Left kidney (tissue), 2 donors: Measurements from ENCODE around the gene PCDHGA9. TPM values are rescaled to one million over a fixed set of nuclear protein-coding genes. Genes with fewer than 3 reads are reported as not detected.
"Not testable (repeated sequence)": the region's sequence is repeated elsewhere in the genome, so short reads cannot be mapped to it uniquely, and the experiment has no call there.

Source experiments
- DNase-seq: peaks from one replicate; pipeline ENCODE4 v3.0.0-alpha.2; 2013
- polyA plus RNA-seq: library from polyadenylated mRNA; unstranded; fragments of 120-200 nt; gene quantifications from one replicate; pipeline ENCODE4 v1.2.1, GENCODE V29; 2013; ENCODE audit not compliant: insufficient read length

PCDHGA9 gene
- polyA plus RNA-seq, 1 donor: 6.5 TPM

GRCh38 chr5:141382469-141383294 lies 19.9 kb upstream of the PCDHGA9 start, which contains the start of gene PCDHGA7:
Gene PCDHGA7 (plus strand): TSS chr5:141382742. CDS start chr5:141382900, 158 bp downstream.
- DNase-seq: no peak

DNA sequence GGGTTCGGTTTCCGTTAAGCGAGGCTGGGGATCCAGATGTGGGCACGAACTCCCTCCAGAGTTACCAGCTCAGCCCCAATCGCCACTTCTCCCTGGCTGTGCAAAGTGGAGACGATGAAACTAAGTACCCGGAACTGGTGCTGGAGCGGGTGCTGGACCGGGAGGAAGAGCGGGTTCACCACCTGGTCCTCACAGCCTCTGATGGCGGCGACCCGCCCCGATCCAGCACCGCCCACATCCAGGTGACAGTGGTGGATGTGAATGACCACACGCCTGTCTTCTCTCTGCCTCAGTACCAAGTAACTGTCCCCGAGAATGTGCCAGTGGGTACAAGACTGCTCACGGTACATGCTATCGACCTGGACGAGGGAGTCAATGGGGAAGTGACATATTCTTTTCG lies 19.2 kb upstream of the PCDHGA9 start:
- no peak for DNase-seq

GRCh38 chr5:141384471-141385267 lies 17.9 kb upstream of the PCDHGA9 start:
- no peak for DNase-seq

GRCh38 chr5:141387557-141388311 lies 14.8 kb upstream of the PCDHGA9 start, which contains the start of gene PCDHGB4:
Gene PCDHGB4 (plus strand): TSS chr5:141387698. CDS start chr5:141387885, 187 bp downstream.
- DNase-seq: not testable (repeated sequence)

GRCh38 chr5:141388661-141389060 lies 13.9 kb upstream of the PCDHGA9 start:
- no peak for DNase-seq

- DNase-seq: no peak
Observed at GRCh38 chr5:141389153-141390042, 13.2 kb upstream of the PCDHGA9 start.

GRCh38 chr5:141392429-141393198 lies 10.0 kb upstream of the PCDHGA9 start, which contains the start of gene PCDHGA8:
Gene PCDHGA8 (plus strand): TSS chr5:141392633. CDS start chr5:141392814, 181 bp downstream.
- DNase-seq: no peak

DNA sequence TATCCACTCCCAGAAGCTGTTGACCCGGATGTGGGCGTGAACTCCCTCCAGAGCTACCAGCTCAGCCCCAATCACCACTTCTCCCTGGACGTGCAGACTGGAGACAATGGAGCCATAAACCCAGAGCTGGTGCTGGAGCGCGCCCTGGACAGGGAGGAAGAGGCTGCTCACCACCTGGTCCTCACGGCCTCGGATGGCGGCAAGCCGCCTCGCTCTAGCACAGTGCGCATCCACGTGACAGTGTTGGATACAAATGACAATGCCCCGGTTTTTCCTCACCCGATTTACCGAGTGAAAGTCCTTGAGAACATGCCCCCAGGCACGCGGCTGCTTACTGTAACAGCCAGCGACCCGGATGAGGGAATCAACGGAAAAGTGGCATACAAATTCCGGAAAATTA lies 9.3 kb upstream of the PCDHGA9 start:
- no peak for DNase-seq

GRCh38 chr5:141394401-141395187 lies 8.0 kb upstream of the PCDHGA9 start:
- not testable (repeated sequence) for DNase-seq

DNA sequence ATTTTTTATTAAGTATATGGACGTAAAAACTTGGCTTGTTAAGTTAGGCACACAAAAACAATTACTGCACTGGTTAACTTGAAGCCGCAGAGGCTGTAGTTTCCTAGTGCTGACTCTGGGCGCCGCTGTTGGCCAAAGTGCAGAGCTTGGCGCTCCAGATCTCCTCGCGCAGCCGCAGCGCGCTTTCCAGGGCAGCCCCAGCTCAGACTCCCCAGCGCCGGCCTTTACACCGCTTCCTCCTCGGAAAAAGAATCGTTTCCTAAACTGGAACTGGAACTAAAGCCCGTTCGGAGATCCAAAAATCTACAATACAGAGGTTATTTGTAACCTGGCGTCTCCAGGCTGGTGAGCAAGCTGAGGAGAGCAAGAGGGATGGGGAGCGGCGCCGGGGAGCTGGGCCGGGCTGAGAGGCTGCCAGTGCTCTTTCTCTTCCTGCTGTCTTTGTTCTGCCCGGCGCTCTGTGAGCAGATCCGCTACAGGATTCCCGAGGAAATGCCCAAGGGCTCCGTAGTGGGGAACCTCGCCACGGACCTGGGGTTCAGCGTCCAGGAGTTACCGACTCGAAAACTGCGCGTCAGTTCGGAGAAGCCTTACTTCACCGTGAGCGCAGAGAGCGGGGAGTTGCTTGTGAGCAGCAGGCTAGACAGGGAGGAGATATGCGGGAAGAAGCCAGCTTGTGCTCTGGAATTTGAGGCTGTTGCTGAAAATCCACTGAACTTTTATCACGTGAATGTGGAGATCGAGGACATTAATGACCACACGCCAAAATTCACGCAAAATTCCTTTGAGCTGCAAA lies 4.6 kb upstream of the PCDHGA9 start, which contains the start of gene PCDHGB5:
Gene PCDHGB5 (plus strand): TSS at position 192 of the 796 bp plus-strand sequence. CDS start 181 bp downstream, at position 373.
- DNase-seq: not testable (repeated sequence)

GRCh38 chr5:141398608-141399007 lies 4.0 kb upstream of the PCDHGA9 start:
- DNase-seq: no peak

DNA sequence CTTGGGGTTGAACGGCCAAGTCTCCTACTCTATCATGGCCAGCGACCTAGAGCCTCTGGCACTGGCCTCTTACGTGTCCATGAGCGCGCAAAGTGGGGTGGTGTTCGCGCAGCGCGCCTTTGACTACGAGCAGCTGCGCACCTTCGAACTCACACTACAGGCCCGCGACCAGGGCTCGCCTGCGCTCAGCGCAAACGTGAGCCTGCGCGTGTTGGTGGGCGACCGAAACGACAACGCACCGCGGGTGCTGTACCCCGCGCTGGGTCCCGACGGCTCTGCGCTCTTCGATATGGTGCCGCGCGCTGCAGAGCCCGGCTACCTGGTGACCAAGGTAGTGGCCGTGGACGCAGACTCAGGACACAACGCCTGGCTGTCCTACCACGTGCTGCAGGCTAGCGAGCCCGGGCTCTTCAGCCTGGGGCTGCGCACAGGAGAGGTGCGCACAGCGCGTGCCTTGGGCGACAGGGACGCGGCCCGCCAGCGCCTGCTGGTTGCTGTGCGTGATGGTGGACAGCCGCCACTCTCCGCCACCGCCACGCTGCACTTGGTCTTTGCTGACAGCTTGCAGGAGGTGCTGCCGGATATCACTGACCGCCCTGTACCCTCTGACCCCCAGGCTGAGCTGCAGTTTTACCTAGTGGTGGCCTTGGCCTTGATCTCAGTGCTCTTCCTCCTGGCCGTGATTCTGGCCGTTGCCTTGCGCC lies 2.9 kb upstream of the PCDHGA9 start:
- no peak for DNase-seq

GRCh38 chr5:141403387-141403786 lies 809 bp downstream of the PCDHGA9 start:
- DNase-seq: no peak

DNA sequence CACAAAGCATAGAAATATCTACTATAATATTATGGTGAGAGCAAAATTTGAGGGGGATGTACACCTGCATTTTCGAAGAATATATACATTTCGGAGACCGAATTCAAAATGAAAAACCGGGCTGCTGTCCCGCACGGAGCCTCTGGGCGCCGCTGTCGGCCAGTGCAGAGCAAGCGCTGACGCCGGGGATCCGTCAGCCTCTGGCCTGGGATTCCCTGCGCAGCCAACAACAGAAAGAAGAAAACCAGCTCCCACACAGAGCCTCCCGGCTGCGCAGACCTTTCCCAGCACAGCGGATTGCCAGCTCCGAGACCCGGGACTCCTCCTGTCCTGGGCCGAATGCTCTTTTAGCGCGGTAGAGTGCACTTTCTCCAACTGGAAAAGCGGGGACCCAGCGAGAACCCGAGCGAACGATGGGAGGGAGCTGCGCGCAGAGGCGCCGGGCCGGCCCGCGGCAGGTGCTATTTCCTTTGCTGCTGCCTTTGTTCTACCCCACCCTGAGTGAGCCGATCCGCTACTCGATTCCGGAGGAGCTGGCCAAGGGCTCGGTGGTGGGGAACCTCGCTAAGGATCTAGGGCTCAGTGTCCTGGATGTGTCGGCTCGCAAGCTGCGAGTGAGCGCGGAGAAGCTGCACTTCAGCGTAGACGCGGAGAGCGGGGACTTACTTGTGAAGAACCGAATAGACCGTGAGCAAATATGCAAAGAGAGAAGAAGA lies 5.4 kb downstream of the PCDHGA9 start, which contains the start of gene PCDHGB6:
Gene PCDHGB6 (plus strand): TSS at position 232 of the 716 bp plus-strand sequence. CDS start 182 bp downstream, at position 414.
- not testable (repeated sequence) for DNase-seq

GRCh38 chr5:141409598-141410306 lies 7.2 kb downstream of the PCDHGA9 start:
- DNase-seq: no peak

- no peak for DNase-seq
Observed at GRCh38 chr5:141411575-141411974, 9.0 kb downstream of the PCDHGA9 start.
